GM12864 (cell line): ENCODE data around the gene DOCK8.
A peak's percentile ranks its signal among the peaks of the same experiment; 100 is the strongest.

Experiments used
- DNase-seq: peaks from one replicate; pipeline ENCODE4 v3.0.0-alpha.2; 2011; ENCODE audit warnings: low read depth
- H3K4me3 ChIP-seq: 2 replicates; pipeline ENCODE4 v1.5.1; 2011; ENCODE audit warnings: mild to moderate bottlenecking, low read depth, low read length, control low read depth
- CTCF ChIP-seq: IDR thresholded peaks from 2 replicates; pipeline ENCODE4 v1.5.1; 2011; ENCODE audit warnings: low read depth, mild to moderate bottlenecking, moderate library complexity, low read length, control low read depth, inconsistent platforms; ENCODE audit errors: missing control alignments

The DOCK8 gene

GRCh38 chr9:274406-274805 lies 59.7 kb downstream of the DOCK8 start:
- peak overlapping the region; percentile 67 for H3K4me3 ChIP-seq
- DNase-seq: no peak
- TF ChIP-seq CTCF: no peak

GRCh38 chr9:277601-278295 lies 63.1 kb downstream of the DOCK8 start:
- no peak overlapping the region for H3K4me3 ChIP-seq
- no peak for TF ChIP-seq CTCF
- DNase-seq: no peak

GRCh38 chr9:278651-279050 lies 64.0 kb downstream of the DOCK8 start:
- no peak overlapping the region for H3K4me3 ChIP-seq
- no peak for TF ChIP-seq CTCF
- DNase-seq: no peak

GRCh38 chr9:279674-280073 lies 65.0 kb downstream of the DOCK8 start:
- TF ChIP-seq CTCF: no peak
- H3K4me3 ChIP-seq: no peak overlapping the region
- no peak for DNase-seq

GRCh38 chr9:281741-282645 lies 67.3 kb downstream of the DOCK8 start:
- H3K4me3 ChIP-seq: no peak overlapping the region
- no peak for TF ChIP-seq CTCF
- no peak for DNase-seq

GRCh38 chr9:286071-286740 lies 71.5 kb downstream of the DOCK8 start:
- no peak overlapping the region for H3K4me3 ChIP-seq
- no peak for TF ChIP-seq CTCF
- DNase-seq: no peak
